Lung (tissue), 12 donors: ENCODE measurements around the gene ZNF784. TPM values are rescaled to one million over a fixed set of nuclear protein-coding genes. Genes with fewer than 3 reads are reported as not detected.

ENCODE experiments used
- ATAC-seq: fragments of 200-7000 bp; cut with Tn5 transposase; one replicate; pipeline ENCODE4 v1.9.1; 2020; ENCODE audit warnings: moderate number of reproducible peaks; ENCODE audit not compliant: insufficient read depth, low FRiP score
- DNase-seq, 3 donors: peaks; one replicate each; pipeline ENCODE4 v3.0.0-alpha.2; 2013 to 2017
- H3K27ac ChIP-seq, 2 donors: one replicate each; pipeline ENCODE4 v1.5.1; 2013; ENCODE audit warnings: mild to moderate bottlenecking in 2 of 2, moderate library complexity in 2 of 2, control low read depth in 1 of 2, inconsistent platforms in 1 of 2, low read depth in 1 of 2, low read length in 1 of 2
- H3K27me3 ChIP-seq, 3 donors: one replicate each; pipeline ENCODE4 v1.5.1; 2013; ENCODE audit warnings: low read length in 2 of 3; ENCODE audit not compliant: control insufficient read depth in 3 of 3, insufficient read depth in 3 of 3
- H3K36me3 ChIP-seq, 4 donors: one replicate each; pipeline ENCODE4 v1.5.1; 2013; ENCODE audit warnings: low read length in 4 of 4, mild to moderate bottlenecking in 1 of 4, moderate library complexity in 1 of 4; ENCODE audit not compliant: control insufficient read depth in 4 of 4, insufficient read depth in 4 of 4
- H3K4me1 ChIP-seq, 5 donors: one replicate each; pipeline ENCODE4 v1.5.1; 2013; ENCODE audit warnings: low read length in 5 of 5, mild to moderate bottlenecking in 2 of 5, moderate library complexity in 1 of 5; ENCODE audit not compliant: control insufficient read depth in 5 of 5, insufficient read depth in 5 of 5
- H3K4me3 ChIP-seq: one replicate; pipeline ENCODE4 v1.5.1; 2013; ENCODE audit warnings: mild to moderate bottlenecking, control low read depth, moderate library complexity
- H3K9ac ChIP-seq, 2 donors: one replicate each; pipeline ENCODE4 v1.5.1; 2013; ENCODE audit warnings: low read length in 2 of 2, control low read depth in 1 of 2; ENCODE audit not compliant: insufficient read depth in 1 of 2
- H3K9me3 ChIP-seq, 4 donors: one replicate each; pipeline ENCODE4 v1.5.1; 2013; ENCODE audit warnings: low read length in 3 of 4, mild to moderate bottlenecking in 1 of 4, moderate library complexity in 1 of 4; ENCODE audit not compliant: control insufficient read depth in 4 of 4, insufficient read depth in 3 of 4
- WGBS, 2 donors: extraction: QIAGEN DNeasy Blood & Tissue Kit; methylation state at CpG; one replicate each; pipeline ENCODE4 v1.1.7; 2013; 5-methylcytosine and 5-hydroxymethylcytosine counted together
- polyA plus RNA-seq, 2 donors: library from polyadenylated mRNA; stranded (reverse); fragments of 200-250 nt; gene quantifications; one replicate each; pipeline ENCODE4 v1.2.1, GENCODE V29; 2013
- total RNA-seq, 2 donors: library from RNA; depleted of rRNA in 1 of 2; stranded (reverse); fragments of >200 nt in 1 of 2; gene quantifications; one replicate each; pipeline ENCODE4 v1.2.1, GENCODE V29; 2014 to 2021
- TF ChIP-seq, protein P1 (sequence below): IDR thresholded peaks from 2 replicates; pipeline ENCODE4 v1.5.1; 2012; ENCODE audit warnings: mild to moderate bottlenecking; ENCODE audit errors: control extremely low read depth, extremely low read depth
- donor health status: control.
- donor health status: control.
- donor health status: Bipolar disorder and iron deficiency.
- donor health status: healthy.
- donor health status: DM: yes; HTN: yes; CAD: no.

Gene ZNF784
- total and polyA plus RNA-seq, 4 donors, result 6.3 to 9.4 (median 6.9) TPM

DNA sequence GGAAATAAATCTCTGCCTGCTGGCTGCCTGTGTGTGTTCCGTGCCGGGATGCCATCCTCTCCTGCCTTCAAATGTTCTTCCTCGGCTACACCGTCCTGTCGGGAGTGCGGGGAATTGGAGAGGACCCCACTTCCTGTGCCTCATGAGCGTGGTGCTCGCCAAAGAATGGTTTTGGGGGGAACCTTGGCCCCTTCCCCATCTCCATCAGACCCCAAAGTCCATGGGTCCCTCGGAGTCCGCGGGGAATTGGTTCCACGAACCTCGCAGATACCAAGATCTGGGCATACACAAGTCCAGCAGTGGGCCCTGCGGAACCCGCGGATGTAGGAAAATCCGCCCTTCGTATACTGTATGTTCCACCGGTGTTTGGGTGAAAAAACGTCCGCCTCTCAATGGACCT, 21.3 kb downstream of the ZNF784 start:
- H3K9me3 ChIP-seq, result no peaks in the 10 kb centered on the region
- no peak for ATAC-seq
- H3K4me3 ChIP-seq, result no peak overlapping the region
- no peak overlapping the region for H3K27ac ChIP-seq
- WGBS, 2 donors, result 92% methylated on average over 21 of the region's 21 CpGs
- H3K9ac ChIP-seq, result no peak overlapping the region
- DNase-seq, result no peak
- H3K27me3 ChIP-seq, result no peaks in the 10 kb centered on the region
- H3K36me3 ChIP-seq, result peaks cover 0 to 8% (median 4%) of the 10 kb centered on the region in 4 donors
- TF ChIP-seq, protein P1, sequence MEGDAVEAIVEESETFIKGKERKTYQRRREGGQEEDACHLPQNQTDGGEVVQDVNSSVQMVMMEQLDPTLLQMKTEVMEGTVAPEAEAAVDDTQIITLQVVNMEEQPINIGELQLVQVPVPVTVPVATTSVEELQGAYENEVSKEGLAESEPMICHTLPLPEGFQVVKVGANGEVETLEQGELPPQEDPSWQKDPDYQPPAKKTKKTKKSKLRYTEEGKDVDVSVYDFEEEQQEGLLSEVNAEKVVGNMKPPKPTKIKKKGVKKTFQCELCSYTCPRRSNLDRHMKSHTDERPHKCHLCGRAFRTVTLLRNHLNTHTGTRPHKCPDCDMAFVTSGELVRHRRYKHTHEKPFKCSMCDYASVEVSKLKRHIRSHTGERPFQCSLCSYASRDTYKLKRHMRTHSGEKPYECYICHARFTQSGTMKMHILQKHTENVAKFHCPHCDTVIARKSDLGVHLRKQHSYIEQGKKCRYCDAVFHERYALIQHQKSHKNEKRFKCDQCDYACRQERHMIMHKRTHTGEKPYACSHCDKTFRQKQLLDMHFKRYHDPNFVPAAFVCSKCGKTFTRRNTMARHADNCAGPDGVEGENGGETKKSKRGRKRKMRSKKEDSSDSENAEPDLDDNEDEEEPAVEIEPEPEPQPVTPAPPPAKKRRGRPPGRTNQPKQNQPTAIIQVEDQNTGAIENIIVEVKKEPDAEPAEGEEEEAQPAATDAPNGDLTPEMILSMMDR, result no peak
- H3K4me1 ChIP-seq, result peaks cover 0 to 25% (median 0%) of the 10 kb centered on the region in 5 donors

DNA sequence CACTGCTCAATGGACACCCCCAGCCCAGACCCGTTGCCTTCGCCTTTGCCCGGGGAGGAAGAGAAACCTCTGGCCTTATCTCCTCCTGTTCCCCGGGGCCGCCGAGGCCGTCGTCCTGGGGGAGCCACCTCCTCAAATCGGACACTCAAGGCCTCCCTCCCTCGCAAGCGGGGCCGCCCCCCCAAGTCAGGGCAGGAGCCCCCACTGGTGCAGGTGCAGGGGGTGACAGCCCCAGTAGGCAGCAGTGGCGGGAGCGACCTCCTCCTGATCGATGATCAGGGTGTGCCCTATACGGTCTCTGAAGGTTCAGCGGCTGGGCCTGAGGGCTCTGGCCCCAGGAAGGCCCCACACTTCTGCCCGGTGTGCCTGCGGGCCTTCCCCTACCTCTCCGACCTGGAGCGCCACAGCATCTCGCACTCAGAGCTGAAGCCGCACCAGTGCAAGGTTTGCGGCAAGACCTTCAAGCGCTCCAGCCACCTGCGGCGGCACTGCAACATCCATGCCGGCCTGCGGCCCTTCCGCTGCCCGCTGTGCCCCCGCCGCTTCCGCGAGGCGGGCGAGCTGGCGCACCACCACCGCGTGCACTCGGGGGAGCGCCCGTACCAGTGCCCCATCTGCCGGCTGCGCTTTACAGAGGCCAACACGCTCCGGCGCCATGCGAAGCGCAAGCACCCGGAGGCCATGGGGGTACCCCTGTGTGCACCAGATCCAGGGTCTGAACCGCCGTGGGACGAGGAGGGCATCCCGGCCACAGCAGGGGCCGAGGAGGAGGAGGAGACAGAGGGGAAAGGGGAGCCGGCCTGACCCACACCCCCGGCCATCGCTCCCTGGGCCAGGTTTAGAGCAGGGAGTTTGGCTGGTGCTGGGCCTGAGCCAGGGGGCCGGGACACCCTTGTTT, 22.0 kb downstream of the ZNF784 start:
- ATAC-seq (no peak), DNase-seq (no peak)
- Histone ChIP-seq H3K9ac (no peak overlapping the region), H3K27me3 (no peaks in the 10 kb centered on the region), H3K9me3 (no peaks in the 10 kb centered on the region), H3K4me3 (no peak overlapping the region), H3K4me1 (peaks cover 0 to 25% (median 0%) of the 10 kb centered on the region in 5 donors), H3K36me3 (peaks cover 0 to 12% (median 4%) of the 10 kb centered on the region in 4 donors), H3K27ac (no peak overlapping the region)
- TF ChIP-seq, protein P1, result no peak
- 95 to 97% methylated on average over 52 to 60 of the region's 60 CpGs for WGBS, 2 donors

DNA sequence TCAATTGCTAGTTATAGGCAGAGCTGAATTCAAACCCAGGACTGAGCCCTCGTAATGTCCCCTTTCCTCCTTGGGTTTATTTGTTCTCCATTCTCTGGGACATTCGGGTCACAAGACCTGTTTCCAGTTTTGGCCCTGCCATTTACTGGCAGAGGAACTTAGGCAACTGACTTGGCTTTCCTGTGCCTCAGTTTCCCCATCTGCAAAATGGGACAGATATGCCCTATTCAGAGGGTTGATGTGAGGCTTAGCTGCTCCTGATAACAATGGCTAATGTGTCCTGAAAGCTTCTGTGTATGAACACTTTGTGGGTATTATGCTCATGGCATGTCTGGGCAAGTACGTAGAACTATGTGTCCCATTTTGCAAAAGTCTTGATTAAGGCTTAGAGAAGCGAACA, 23.3 kb downstream of the ZNF784 start:
- Histone ChIP-seq H3K4me3 (peak overlapping the region; percentile 52), H3K9ac (no peak overlapping the region), H3K4me1 (peaks cover 0 to 17% (median 0%) of the 10 kb centered on the region in 5 donors), H3K27ac (peak overlapping the region; percentile 88 to 90), H3K27me3 (no peaks in the 10 kb centered on the region), H3K9me3 (no peaks in the 10 kb centered on the region), H3K36me3 (peaks cover 0 to 15% (median 6%) of the 10 kb centered on the region in 4 donors)
- TF ChIP-seq, protein P1, result no peak
- ATAC-seq (no peak), DNase-seq (no peak)
- WGBS, 2 donors, result 55 to 62% methylated on average over 4 of the region's 4 CpGs
